A673 (cell line): ENCODE measurements around the gene NEDD4L.

Experiments
- EZH2 ChIP-seq: fragments of 200-600 bp; sonication (generic); IDR thresholded peaks from 2 replicates; pipeline ENCODE4 v1.6.1; 2017; ENCODE audit warnings: borderline replicate concordance, low read depth, mild to moderate bottlenecking, mixed read lengths, antibody characterized with exemption, low read length; ENCODE audit not compliant: poor library complexity, severe bottlenecking
- TF ChIP-seq, protein P1 (sequence below): fragments of 300-800, 200-600 bp; sonication (generic); conservative IDR thresholded peaks from 2 replicates; pipeline ENCODE4 v1.5.1; 2017; ENCODE audit warnings: low read depth, mild to moderate bottlenecking, antibody characterized with exemption, low read length, moderate library complexity, mixed read lengths

DNA sequence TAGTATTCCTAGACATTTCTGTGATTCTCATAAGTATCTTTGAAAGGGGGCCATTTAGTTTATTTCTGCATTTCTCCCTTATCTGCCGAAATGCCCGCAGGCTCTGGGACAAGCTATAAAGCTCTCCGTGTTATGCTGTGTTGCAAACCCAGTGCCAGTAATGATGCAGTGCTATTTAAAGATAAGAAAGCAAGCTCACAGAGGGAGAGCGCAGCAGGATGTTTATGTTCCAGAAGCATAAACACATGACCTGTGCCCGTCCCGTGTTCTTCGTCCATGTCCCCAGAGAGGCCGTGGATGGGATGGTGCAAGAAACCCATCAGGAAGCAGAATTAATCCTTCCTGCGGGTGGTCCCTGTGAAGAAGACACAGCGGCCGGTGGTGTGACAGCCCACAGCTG lies 99.4 kb downstream of the NEDD4L start:
- TF ChIP-seq EZH2: no peak
- TF ChIP-seq, protein P1, sequence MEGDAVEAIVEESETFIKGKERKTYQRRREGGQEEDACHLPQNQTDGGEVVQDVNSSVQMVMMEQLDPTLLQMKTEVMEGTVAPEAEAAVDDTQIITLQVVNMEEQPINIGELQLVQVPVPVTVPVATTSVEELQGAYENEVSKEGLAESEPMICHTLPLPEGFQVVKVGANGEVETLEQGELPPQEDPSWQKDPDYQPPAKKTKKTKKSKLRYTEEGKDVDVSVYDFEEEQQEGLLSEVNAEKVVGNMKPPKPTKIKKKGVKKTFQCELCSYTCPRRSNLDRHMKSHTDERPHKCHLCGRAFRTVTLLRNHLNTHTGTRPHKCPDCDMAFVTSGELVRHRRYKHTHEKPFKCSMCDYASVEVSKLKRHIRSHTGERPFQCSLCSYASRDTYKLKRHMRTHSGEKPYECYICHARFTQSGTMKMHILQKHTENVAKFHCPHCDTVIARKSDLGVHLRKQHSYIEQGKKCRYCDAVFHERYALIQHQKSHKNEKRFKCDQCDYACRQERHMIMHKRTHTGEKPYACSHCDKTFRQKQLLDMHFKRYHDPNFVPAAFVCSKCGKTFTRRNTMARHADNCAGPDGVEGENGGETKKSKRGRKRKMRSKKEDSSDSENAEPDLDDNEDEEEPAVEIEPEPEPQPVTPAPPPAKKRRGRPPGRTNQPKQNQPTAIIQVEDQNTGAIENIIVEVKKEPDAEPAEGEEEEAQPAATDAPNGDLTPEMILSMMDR: no peak
